Neural crest cell (in vitro differentiated cells): ENCODE measurements around the gene FCRL4. TPM values are rescaled to one million over a fixed set of nuclear protein-coding genes. Genes with fewer than 3 reads are reported as not detected.

Experiments
- DNase-seq: peaks from one replicate; pipeline ENCODE4 v3.0.0; 2021; ENCODE audit warnings: low read depth, mixed read lengths, low spot score
- H3K27ac Mint-ChIP-seq: one replicate; pipeline ENCODE4 v1.8.0; 2021; ENCODE audit warnings: mild to moderate bottlenecking, mixed read lengths; ENCODE audit not compliant: unreplicated experiment
- H3K27me3 Mint-ChIP-seq: 2 replicates; pipeline ENCODE4 v1.8.0; 2021; ENCODE audit warnings: low read depth, mild to moderate bottlenecking, mixed read lengths
- H3K36me3 Mint-ChIP-seq: 2 replicates; pipeline ENCODE4 v1.8.0; 2021; ENCODE audit warnings: low read depth, mild to moderate bottlenecking, mixed read lengths
- H3K4me1 Mint-ChIP-seq: 2 replicates; pipeline ENCODE4 v1.8.0; 2021; ENCODE audit warnings: mixed read lengths
- H3K4me3 Mint-ChIP-seq: one replicate; pipeline ENCODE4 v1.8.0; 2021; ENCODE audit warnings: mild to moderate bottlenecking, mixed read lengths
- H3K9me3 Mint-ChIP-seq: 2 replicates; pipeline ENCODE4 v1.8.0; 2021; ENCODE audit warnings: mixed read lengths
- CTCF ChIP-seq: fragments of 200-600 bp; sonication (generic); conservative IDR thresholded peaks from 2 replicates; pipeline ENCODE4 v1.5.0; 2021; ENCODE audit warnings: antibody characterized with exemption, mild to moderate bottlenecking
- total RNA-seq: library from RNA; stranded (reverse); gene quantifications from 2 replicates; pipeline ENCODE4 v1.2.1, GENCODE V29; 2021

Gene FCRL4
- total RNA-seq, 1 donor from 2014 or later: not detected

GRCh38 chr1:157577420-157577819 is 20.5 kb downstream of the FCRL4 start:
- Mint-ChIP-seq H3K9me3 (no peaks in the 10 kb centered on the region), H3K4me3 (no peak overlapping the region), H3K27ac (no peak overlapping the region), H3K4me1 (no peaks in the 10 kb centered on the region), H3K27me3 (peaks cover 22% of the 10 kb centered on the region), H3K36me3 (no peaks in the 10 kb centered on the region)
- no peak for DNase-seq
- no peak for TF ChIP-seq CTCF

- Mint-ChIP-seq H3K4me1 (no peaks in the 10 kb centered on the region), H3K4me3 (no peak overlapping the region), H3K27ac (no peak overlapping the region), H3K27me3 (peaks cover 17% of the 10 kb centered on the region), H3K36me3 (no peaks in the 10 kb centered on the region), H3K9me3 (no peaks in the 10 kb centered on the region)
- no peak for DNase-seq
- TF ChIP-seq CTCF: no peak
Measured at GRCh38 chr1:157575744-157576143, 22.1 kb downstream of the FCRL4 start.

GRCh38 chr1:157574836-157575235 is 23.0 kb downstream of the FCRL4 start:
- Mint-ChIP-seq H3K4me1 (no peaks in the 10 kb centered on the region), H3K4me3 (no peak overlapping the region), H3K9me3 (no peaks in the 10 kb centered on the region), H3K27ac (no peak overlapping the region), H3K36me3 (no peaks in the 10 kb centered on the region), H3K27me3 (peaks cover 17% of the 10 kb centered on the region)
- no peak for DNase-seq
- no peak for TF ChIP-seq CTCF

DNA sequence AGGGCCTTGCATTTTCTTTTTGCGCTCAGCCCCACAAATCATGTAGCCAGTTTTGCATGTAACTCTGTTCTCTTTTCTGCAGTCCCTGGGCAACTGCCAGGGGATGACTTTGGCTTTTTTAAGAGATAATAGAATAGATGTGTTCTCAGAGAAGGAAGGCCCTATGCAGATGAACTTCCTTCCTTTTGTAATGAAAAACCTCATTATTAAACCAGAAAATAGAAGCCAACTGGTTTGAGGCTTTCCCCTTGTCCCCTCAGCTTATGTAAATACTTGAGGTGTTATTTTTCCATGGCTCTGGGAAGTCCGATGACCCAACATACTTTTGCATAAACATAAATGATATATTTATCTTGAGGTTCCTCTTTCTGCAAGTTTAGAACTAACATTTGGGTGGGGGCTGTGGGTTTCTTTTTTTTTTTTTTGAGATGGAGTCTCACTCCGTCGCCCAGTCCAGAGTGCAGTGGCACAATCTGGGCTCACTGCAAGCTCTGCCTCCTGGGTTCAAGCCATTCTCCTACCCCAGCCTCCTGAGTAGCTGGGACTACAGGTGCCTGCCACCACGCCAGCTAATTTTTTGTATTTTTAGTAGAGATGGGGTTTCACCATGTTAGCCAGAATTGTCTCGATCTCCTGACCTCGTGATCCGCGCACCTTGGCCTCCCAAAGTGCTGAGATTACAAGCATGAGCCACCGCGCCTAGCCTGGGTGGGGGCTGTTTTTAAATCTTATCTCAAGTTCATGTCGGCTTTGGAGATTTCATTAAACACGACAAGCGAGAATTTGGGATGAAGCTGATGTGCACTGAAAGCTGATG is 31.2 kb downstream of the FCRL4 start:
- Mint-ChIP-seq H3K36me3 (no peaks in the 10 kb centered on the region), H3K9me3 (no peaks in the 10 kb centered on the region), H3K27me3 (peaks cover 10% of the 10 kb centered on the region), H3K27ac (no peak overlapping the region), H3K4me3 (no peak overlapping the region), H3K4me1 (peaks cover 6% of the 10 kb centered on the region)
- TF ChIP-seq CTCF: no peak
- no peak for DNase-seq

DNA sequence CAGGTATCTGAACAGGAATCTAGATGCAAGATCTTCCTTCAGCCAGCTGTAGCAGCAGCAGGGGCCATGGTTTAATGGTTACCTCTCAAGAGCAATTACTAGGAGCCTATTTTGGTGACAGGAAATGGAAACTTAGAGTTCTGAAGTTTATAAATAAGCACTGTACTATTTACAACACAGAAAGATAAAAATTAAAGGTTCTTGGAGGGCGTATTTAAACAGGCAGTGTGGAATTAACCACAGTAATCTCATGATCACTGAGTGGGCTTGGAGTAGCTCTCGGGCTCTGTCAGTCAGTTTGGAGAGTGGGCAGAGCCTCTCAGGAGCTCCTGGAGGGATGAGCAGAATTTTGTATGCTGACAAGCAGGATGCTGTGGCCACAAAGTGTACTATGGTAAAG is 35.4 kb downstream of the FCRL4 start:
- no peak for DNase-seq
- peaks cover 16% of the 10 kb centered on the region for H3K27me3 Mint-ChIP-seq

More for the DNA sequence above, 35.4 kb downstream of the FCRL4 start:
- no peaks in the 10 kb centered on the region for H3K36me3 Mint-ChIP-seq
- no peak for TF ChIP-seq CTCF
- no peak overlapping the region for H3K27ac Mint-ChIP-seq
- H3K4me1 Mint-ChIP-seq: peaks cover 6% of the 10 kb centered on the region
- H3K4me3 Mint-ChIP-seq: no peak overlapping the region
- no peaks in the 10 kb centered on the region for H3K9me3 Mint-ChIP-seq
